Sigmoid colon (tissue), 4 donors: ENCODE measurements around the gene OR52I2.

Source experiments
- POLR2A ChIP-seq, 2 donors: fragments of 450-650 bp; IDR thresholded peaks; one replicate each; pipeline ENCODE4 v1.6.1; 2016; ENCODE audit warnings: antibody characterized with exemption in 2 of 2, mild to moderate bottlenecking in 2 of 2, moderate library complexity in 2 of 2
- POLR2AphosphoS5 ChIP-seq, 4 donors: sonication (generic); formaldehyde crosslinking; IDR thresholded peaks; one replicate each; pipeline ENCODE4 v1.6.1; 2017; ENCODE audit warnings: antibody characterized with exemption in 4 of 4
- TF ChIP-seq, protein P1 (sequence below), 4 experiments: fragments of 450-650 bp in 3 of 4; fragments of 200-600 bp in 1 of 4; IDR thresholded peaks; one replicate each; pipeline ENCODE4 v1.5.1; 2016 to 2019; ENCODE audit warnings: antibody characterized with exemption in 4 of 4, mild to moderate bottlenecking in 3 of 4, moderate library complexity in 2 of 4

DNA sequence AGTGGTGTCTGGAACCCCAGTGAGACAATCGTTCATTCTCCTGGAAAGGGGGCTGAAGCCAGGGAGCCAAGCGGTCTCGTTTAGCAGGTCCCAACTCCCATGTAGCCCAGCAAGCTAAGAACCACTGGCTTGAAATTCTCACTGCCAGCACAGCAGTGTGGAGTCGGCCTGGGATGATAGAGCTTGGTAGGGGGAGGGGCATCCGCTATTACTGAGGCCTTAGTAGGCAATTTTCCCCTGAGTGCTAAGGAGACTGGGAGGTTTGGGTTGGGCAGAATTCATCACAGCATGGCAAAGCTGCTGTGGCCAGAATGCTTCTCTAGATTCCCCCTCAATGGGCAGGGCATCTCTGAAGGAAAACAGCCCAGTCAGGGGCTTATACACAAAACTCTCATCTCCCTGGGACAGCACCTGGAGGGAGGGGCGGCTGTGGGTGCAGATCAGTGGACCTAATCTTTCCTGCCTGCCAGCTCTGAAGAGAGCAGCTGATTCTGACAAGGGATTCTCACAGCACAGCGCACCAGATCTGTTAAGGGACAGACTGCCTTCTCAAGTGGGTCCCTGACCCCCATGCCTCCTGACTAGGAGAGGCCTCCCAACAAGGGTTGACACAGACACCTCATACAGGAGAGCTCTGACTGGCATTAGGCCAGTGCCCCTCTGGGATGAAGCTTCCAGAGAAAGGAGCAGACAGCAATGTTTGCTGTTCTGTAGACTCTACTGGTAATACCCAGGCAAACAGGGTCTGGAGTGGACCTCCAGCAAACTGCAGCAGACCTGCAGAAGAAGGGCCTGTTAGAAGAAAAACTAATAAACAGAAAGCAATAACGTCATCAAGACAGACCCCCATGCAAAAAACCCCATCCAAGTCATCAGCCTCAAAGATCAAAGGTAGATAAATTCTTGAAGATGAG is 21.8 kb upstream of the OR52I2 start:
- TF ChIP-seq POLR2A (IDR thresholded peaks at IDR 0.05), result no peak
- TF ChIP-seq, protein P1, sequence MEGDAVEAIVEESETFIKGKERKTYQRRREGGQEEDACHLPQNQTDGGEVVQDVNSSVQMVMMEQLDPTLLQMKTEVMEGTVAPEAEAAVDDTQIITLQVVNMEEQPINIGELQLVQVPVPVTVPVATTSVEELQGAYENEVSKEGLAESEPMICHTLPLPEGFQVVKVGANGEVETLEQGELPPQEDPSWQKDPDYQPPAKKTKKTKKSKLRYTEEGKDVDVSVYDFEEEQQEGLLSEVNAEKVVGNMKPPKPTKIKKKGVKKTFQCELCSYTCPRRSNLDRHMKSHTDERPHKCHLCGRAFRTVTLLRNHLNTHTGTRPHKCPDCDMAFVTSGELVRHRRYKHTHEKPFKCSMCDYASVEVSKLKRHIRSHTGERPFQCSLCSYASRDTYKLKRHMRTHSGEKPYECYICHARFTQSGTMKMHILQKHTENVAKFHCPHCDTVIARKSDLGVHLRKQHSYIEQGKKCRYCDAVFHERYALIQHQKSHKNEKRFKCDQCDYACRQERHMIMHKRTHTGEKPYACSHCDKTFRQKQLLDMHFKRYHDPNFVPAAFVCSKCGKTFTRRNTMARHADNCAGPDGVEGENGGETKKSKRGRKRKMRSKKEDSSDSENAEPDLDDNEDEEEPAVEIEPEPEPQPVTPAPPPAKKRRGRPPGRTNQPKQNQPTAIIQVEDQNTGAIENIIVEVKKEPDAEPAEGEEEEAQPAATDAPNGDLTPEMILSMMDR (IDR thresholded peaks at IDR 0.05), result no peak
- no peak for TF ChIP-seq POLR2AphosphoS5 (IDR thresholded peaks at IDR 0.05)
